HG03457 (cell line): ENCODE measurements around the gene ARHGAP22.

Experiments used
- ATAC-seq: cut with Tn5 transposase; IDR thresholded peaks from one replicate; pipeline ENCODE4 v1.9.1; 2021; ENCODE audit warnings: moderate number of reproducible peaks; ENCODE audit not compliant: unreplicated experiment

ARHGAP22 gene

GRCh38 chr10:48406204-48406603, 198.7 kb downstream of the ARHGAP22 start:
- no peak for ATAC-seq

DNA sequence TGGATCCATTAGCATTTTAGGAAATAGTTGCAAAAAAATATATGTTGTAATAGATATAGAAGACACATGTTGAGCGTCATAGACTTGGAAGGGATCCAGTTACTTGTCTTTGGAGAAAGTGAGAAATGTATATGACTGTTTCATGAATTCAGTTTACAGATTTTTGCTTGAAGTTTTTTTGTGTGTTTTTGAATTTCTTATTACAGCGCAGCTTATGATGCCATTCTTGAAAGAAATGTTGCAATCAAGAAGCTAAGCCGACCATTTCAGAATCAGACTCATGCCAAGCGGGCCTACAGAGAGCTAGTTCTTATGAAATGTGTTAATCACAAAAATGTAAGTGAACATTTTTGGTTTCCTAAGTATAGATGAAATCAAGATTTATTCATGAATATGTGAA, 200.2 kb downstream of the ARHGAP22 start:
- no peak for ATAC-seq

DNA sequence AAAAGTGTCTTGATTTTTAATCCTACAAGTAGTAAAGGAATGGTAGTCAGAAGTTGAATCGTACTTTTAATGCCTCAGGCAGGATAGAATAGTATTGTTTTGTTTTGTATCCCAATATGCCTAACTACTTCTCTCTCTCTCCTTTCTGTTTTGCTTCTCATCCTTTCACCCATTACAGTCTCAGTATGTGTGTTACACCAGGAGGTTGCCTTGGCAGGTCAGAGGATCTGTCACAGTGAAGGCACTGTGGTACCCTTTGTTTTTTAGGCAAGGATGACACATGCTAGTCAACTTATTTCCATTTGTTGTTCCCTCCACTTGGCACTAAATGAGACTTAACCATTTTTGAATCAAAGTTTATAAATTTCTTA, 204.0 kb downstream of the ARHGAP22 start:
- ATAC-seq: no peak

DNA sequence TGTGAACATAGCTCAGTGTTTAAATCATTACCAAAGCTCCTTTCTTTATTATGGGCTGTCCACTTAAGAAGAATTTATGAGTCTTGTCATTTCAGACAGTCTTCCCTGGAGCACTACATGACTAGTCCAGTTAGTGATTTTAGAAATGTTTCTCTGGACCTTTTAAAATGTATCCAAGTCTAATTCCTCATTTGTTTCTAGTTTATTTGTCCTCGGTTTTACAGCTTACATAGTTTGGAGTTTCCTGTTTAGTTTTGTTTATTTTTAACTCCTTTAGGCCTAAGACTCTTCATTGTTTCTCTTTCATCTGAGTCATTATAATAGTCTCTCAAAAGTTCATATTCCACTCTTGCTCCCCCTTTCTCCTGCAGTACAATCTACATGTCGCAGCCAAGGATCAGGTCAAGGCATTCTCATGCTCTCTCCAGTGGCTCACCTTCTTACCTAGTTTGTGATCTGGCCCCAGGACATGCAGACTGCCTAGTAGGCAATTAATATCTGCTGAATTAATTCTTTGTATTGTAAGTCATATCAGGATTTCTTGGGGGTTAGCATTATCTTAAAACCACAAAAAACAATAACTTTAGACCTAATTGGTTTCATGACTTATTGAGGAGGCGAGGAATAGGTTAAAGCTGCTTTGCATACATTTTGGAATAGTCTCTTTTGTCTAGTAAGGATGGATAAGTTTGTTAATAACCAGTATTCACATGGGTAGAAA, 204.6 kb downstream of the ARHGAP22 start:
- ATAC-seq: no peak

- no peak for ATAC-seq
Measured at GRCh38 chr10:48399551-48399950, 205.3 kb downstream of the ARHGAP22 start.

DNA sequence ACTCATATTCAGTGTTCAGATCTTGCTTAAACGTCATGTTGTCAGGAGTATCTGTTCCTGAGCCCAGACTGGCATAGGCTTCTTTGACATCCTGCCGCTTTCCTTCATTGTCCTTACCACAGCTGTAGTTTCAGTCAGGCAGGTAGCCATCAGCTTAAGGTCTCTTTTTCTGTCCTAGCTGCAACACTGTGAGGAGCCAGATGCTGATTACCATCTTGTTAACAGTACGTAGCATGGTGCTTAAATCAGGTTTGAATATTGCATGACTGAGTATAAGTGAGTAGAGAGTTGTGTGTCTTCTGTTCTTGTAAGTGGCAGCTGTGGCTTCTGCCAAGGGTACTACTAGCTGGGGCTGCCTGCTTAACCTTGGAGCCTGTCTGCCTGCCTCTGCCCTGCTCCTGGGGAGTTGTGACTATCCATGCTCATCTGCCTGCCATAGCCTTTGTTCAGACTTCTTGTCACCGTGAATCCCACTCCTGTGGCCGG, 205.8 kb downstream of the ARHGAP22 start:
- ATAC-seq: no peak

DNA sequence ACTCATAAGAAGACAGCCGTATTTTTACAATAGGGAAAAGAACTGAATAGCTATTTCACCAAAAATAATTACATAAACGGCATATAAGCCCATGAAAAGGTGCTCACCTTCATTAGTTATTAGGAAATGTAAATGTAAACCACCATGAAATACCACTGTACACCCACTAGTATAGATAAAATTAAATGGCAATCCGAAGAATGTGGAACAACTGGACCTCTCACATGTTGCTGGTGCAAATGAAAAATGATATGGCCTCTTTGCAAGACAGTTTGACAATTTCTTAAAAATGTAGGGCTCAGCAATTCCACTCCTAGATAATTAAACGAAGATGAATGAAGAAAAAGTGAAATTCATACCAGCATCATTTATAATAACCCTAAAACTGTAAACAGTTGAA, 206.6 kb downstream of the ARHGAP22 start:
- no peak for ATAC-seq
